Coronary artery (tissue), 2 donors: ENCODE measurements around the gene LMAN1.

Source experiments
- DNase-seq: peaks from one replicate; pipeline ENCODE4 v3.0.0-alpha.2; 2017; ENCODE audit warnings: low spot score
- H3K27ac ChIP-seq, 2 donors: fragments of 200-600 bp; sonication (generic); one replicate each; pipeline ENCODE4 v1.5.1; 2016 to 2019
- H3K4me3 ChIP-seq: fragments of 200-600 bp; sonication (generic); 2 replicates; pipeline ENCODE4 v1.5.1; 2016; ENCODE audit warnings: mild to moderate bottlenecking, moderate library complexity
- TF ChIP-seq, protein P1 (sequence below): fragments of 200-600 bp; sonication (generic); IDR thresholded peaks from one replicate; pipeline ENCODE4 v1.5.1; 2019; ENCODE audit warnings: antibody characterized with exemption

The LMAN1 gene

GRCh38 chr18:59358712-59359575, at the start of gene LMAN1:
LMAN1 (minus strand) TSS chr18:59359265; CDS start chr18:59359244, 21 bp downstream.
- TF ChIP-seq, protein P1, sequence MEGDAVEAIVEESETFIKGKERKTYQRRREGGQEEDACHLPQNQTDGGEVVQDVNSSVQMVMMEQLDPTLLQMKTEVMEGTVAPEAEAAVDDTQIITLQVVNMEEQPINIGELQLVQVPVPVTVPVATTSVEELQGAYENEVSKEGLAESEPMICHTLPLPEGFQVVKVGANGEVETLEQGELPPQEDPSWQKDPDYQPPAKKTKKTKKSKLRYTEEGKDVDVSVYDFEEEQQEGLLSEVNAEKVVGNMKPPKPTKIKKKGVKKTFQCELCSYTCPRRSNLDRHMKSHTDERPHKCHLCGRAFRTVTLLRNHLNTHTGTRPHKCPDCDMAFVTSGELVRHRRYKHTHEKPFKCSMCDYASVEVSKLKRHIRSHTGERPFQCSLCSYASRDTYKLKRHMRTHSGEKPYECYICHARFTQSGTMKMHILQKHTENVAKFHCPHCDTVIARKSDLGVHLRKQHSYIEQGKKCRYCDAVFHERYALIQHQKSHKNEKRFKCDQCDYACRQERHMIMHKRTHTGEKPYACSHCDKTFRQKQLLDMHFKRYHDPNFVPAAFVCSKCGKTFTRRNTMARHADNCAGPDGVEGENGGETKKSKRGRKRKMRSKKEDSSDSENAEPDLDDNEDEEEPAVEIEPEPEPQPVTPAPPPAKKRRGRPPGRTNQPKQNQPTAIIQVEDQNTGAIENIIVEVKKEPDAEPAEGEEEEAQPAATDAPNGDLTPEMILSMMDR: no peak
- Histone ChIP-seq H3K4me3 (peak within 1 kb of the TSS; percentile 95), H3K27ac (peak within 1 kb of the TSS; percentile 89 to 95)
- peak; percentile 90 for DNase-seq

GRCh38 chr18:59402432-59403090, 43.5 kb upstream of the LMAN1 start:
- no peak overlapping the region for H3K4me3 ChIP-seq
- no peak for DNase-seq
- TF ChIP-seq, protein P1: peak; percentile 86
- no peak overlapping the region for H3K27ac ChIP-seq

DNA sequence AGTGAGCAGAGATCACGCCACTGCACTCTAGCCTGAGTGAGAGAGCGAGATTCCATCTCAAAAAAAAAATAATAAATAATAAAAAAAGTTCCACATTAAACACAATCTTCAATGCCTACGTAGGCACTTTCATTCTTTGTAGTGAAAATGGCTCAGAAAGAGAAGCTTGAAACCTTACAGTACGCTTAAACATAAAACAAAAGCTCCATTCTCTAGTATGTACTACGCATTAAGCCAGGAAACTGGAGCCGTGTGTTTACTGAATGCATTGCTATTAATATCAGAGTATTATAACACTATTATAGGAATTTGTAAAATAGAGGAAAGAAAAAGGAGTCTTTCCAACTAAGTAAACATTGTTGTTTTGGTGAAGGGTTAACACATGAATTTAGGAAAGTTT, 41.3 kb upstream of the LMAN1 start:
- no peak for DNase-seq
- TF ChIP-seq, protein P1: no peak
- Histone ChIP-seq H3K27ac (no peak overlapping the region), H3K4me3 (no peak overlapping the region)

DNA sequence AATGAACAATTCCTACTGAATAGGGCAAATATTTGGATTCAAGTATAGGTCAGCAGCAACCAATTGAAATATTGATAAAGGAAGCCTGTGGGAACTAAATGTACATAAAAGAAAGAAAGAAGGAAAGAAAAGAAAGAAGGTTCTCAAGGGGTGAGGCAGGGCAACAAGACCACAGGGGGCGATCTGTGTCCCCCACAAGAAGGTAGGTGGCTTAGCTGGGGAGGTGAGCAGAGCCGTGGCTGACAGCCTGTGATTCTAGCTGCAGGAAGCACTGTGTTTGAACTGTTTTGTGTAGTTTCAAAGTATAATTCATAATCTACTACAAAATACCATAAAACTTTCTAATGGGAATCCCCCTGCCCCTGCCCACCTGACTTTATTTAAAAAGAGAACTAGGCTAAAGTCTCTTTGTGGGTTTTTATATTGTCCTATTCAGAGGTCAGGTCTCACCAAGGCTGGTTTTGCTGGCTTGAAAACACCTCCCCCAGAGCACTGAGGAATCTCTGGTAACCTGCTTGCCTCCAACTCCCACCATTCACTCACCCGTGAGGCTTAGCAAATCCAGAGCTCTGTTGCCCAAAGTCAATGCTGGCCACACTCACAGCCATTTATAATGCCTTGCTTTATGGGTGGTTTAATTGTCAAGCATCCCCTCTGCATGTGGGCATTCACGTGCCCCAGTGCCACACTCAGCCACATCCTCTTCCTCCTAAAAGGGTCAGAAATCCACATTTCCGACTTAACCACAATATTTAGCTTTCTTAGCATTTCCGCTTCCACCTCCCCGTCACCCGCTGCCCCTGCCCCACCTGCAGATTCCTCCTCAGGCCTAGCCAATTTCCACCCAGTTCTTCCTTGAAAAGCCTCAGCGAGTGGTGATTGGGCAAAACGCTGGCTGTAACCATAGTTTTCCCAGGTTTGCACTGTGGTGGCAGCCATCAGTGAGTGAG, 36.4 kb upstream of the LMAN1 start:
- Histone ChIP-seq H3K4me3 (no peak overlapping the region), H3K27ac (no peak overlapping the region)
- DNase-seq: no peak
- TF ChIP-seq, protein P1: no peak

- Histone ChIP-seq H3K27ac (no peak overlapping the region), H3K4me3 (no peak overlapping the region)
- no peak for DNase-seq
- TF ChIP-seq, protein P1: no peak
These were observed 34.3 kb upstream of the LMAN1 start for GRCh38 chr18:59393381-59393780.

- DNase-seq: no peak
- TF ChIP-seq, protein P1: no peak
- no peak overlapping the region for H3K27ac ChIP-seq
- no peak overlapping the region for H3K4me3 ChIP-seq
These were observed 29.8 kb upstream of the LMAN1 start for GRCh38 chr18:59388817-59389216.
